ENCODE measurements around the gene NHLRC1. TPM values are rescaled to one million over a fixed set of nuclear protein-coding genes. Genes with fewer than 3 reads are reported as not detected.

The NHLRC1 gene
- total RNA-seq = 3.2 TPM

GRCh38 chr6:18122128-18123093 lies at the start of gene NHLRC1:
NHLRC1 (minus strand) TSS chr6:18122677; CDS start chr6:18122606, 71 bp downstream.

GRCh38 chr6:18155150-18155863 lies 32.8 kb upstream of the NHLRC1 start, which contains the start of gene KDM1B:
KDM1B (plus strand) TSS chr6:18155422; CDS start chr6:18159896, 4,474 bp downstream.

GRCh38 chr6:18154507-18155149 lies 32.2 kb upstream of the NHLRC1 start, which contains the start of gene TPMT:
TPMT (minus strand) TSS chr6:18155077; CDS start chr6:18149127, 5,950 bp downstream.

Other genes with a start within 250 kb of the NHLRC1 start
- gene KIF13A, start 135.0 kb downstream of the NHLRC1 start, total RNA-seq = 58.3 TPM
- 11.4 TPM for gene TPMT, start 32.4 kb upstream of the NHLRC1 start, total RNA-seq
- gene KDM1B, start 32.7 kb upstream of the NHLRC1 start, total RNA-seq = 19.0 TPM
- 88.7 TPM for gene DEK, start 141.9 kb upstream of the NHLRC1 start, total RNA-seq

Measured in metanephros (tissue), 1 donor.